ENCODE data around the gene TDRD7.

TDRD7 gene

DNA sequence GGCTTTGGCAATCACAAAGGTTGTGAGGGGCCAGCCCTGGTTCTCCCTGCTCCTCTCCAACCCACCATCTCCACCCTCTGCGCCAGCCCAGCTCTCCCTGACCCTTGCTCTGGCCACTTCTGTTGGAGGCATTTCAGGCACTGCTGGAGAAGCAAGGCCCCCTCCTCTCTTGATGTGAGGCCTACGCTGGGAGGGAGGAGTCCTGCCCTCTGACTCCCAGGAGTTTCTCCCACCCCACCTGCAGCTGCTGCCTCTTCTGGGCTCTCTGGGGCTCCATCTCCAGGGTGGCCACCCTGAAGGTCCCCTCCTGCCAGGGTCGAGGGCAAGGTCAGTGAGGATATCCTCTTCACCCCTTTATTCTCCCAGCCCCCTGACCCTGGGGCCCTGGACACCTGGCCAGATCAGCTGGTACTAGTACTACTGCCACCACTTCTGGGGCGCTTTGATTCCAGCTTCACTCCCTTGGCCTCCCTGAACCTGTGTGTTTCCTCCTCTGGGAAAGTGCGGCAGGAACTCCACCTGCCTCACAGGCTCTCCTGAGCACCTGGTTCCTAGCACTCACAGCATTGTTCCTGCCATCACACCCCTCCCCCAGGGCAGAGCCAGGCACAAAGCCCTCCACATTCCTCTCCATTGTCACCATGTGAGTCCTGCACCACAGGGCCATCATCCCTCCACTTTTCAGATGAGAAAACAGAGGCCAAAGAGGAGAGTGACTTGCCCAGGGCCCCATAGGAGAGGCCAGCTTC, 23.8 kb upstream of the TDRD7 start:
- DNase-seq (ENCODE audit: low read depth in 2 of 2), result no peak

DNA sequence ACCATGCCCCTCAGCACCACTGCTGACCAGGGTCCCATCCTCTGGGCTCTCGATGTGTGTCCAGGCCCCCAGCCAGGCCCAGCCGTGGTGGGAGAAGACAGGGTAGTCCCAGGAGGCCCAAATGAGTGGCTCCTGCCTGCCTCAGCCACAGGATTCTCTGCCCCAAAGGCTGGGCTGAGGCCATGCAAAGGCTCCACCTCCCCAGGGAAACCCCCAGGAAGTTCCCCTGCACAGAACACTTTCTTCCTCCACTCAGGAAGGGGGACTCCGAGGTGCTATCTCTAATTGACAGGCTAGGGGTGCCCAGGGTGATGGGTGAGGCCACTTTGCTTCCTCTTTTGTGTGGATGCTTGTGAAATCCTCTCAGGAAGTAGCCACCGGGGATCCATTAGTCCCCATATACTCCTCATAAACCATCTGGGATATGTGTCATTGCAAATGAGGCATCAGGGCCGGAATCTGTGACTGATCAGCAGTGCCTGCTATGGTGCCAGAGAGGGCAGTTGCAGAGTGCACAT, 23.1 kb upstream of the TDRD7 start:
- DNase-seq (ENCODE audit: low read depth in 2 of 2), result no peak

DNA sequence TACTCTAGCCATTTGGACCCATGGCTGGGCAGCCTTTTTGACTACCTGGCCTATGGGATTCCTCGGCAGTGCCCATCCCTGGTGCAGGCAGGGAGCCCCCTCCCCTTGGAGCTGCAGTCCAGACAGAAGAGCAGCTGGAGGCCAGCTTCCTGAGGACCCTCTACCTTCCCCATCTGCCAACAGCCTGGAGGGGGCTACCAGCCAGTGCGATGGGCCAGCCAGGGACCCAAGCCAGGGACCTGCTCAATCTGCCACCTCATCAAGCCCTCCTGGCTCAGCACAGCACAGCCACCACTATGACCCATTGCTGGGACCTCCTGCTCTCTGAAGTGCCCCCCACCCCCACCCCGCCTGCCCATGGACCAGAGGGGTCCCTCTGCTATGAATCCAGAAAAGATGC, 22.6 kb upstream of the TDRD7 start:
- no peak for DNase-seq (ENCODE audit: low read depth in 2 of 2)

DNA sequence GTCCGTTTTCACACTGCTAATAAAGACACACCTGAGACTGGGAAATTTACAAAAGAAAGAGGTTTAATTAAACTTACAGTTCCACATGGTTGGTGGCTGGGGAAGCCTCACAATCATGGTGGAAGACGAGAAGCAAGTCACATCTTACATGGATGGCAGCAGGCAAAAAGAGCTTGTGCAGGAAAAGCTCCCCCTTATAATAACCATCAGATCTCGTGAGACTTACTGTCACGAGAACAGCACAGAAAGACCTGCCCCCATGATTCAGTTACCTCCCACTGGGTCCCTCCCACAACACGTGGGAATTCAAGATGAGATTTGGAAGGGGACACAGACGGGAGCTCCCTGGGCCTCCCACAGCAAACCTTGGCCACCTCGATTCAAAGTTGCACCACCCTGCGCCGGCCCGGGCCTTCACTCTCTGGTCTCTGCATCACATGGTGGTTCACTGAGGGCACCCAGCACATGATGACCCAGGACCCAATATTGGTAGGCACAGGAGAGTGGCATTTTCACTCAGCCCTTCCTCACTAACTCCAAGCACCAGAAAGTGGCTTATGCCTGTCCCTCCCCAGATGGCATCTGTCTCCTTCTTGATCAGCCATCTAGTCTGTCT, 21.0 kb upstream of the TDRD7 start:
- no peak for DNase-seq (ENCODE audit: low read depth in 2 of 2)

DNA sequence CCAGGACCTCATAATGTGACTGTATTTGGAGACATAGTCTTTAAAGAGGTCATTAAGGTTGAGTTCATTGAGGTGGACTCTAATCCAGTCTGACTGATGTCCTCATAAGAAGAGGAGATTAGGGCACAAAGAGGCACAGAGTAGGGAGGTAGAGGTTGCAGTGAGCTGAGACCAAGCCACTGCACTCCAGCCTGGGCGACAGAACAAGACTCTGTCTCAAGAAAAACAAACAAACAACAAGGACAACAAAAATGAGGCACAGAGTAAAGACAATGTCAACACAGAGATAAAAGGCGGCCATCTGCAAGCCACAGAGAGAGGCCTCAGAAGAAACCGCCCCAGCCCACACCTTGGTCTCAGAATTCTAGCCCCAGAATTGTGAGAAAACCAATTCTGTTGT, 17.0 kb upstream of the TDRD7 start:
- DNase-seq (ENCODE audit: low read depth in 2 of 2), result no peak

DNA sequence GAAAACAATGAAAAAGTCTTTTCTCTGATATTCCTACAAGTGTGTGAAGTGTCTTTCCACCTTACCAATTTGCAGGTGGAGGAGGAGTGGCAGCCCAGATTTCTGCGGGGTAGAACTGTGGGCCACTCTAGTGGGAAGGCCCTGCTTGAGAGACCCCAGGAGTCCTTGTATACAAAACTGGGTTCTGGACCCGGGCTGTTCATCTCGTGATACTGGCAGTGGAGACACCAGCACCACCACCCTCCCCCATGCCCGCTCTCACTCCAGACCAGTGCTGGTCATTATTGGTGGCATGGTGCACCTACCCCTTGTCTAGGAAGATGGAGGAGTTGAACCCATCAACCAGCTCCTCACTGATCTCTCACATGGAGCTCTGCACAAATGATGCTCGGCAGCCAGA, 16.2 kb upstream of the TDRD7 start:
- DNase-seq (ENCODE audit: low read depth in 2 of 2), result no peak

DNA sequence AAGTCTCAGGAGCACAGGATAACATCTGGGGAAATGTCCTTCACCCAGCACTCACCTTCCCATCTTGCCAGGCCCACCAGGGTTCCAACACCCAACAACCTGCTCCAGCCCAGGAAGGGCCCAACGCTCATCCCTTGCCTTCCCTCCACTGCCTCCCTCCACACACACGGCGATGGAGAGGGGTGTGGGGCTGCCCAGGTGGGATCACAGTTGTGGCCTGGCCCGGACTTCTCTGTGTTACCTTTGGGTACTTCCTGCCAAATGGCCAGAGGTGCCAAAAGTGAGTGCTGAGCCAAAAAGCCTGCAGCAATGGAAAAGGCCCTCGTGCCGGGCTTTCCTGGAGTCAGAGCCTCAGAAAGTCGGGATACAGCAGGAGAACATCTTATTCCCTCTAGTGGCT, 15.6 kb upstream of the TDRD7 start:
- no peak for DNase-seq (ENCODE audit: low read depth in 2 of 2)

DNA sequence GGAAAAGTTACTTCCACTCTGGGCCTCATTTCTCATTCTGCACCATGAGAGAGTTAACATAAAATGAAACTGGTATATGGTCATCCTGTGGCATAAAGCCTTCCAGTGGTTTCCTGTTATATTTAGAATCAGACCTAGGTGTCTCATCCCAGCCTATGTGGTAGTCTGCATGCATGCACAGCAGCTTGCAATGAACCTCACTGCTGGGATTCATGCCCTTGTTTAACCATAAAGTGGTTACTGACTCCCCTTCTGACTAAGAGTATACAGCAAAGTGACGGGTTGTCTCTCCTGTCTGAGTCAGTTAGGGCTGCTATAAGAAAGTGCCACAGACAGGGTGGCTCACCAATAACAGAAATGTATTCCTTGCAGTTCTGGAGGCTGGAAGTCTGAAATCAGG, 14.7 kb upstream of the TDRD7 start:
- peak in 1 of 2 donors; percentile 41 for DNase-seq (ENCODE audit: low read depth in 2 of 2)

DNA sequence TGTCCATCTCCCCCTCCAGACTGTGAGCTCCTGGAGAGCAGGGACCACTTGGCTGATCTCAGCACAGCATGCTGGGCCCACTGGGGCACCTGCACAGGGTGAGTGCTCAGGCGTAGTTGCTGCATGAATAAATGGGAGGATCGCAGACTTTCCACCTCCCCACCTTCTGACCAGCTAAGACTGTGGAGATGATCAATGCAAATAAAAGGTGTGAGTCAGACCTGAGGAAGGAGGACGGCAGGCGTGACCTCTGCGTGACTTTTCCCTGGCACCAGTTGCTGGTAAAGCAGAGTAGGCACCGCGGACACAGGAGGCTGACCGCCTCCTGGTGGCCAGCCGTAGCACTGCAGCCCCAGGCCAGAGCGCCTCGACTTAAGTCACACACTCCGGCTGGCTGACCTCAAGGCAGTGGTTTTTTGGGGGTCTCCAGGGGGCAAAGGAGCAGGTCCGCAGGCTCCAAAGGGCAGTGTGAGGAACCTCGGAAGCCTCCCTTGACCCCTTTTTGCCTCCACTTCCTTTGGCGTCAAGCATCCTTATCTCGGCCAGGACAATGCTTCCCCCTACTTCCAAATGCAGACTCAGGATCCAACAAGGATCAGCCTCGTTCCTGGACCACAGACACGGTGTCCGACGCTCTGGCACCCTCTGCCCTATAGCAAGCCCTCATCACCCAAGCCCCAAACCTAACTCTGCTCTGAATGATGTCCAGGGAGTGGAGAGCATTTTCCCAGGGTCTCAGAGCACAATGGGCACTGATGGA, 12.7 kb upstream of the TDRD7 start:
- peak; percentile 59 to 65 for DNase-seq (ENCODE audit: low read depth in 2 of 2)

DNA sequence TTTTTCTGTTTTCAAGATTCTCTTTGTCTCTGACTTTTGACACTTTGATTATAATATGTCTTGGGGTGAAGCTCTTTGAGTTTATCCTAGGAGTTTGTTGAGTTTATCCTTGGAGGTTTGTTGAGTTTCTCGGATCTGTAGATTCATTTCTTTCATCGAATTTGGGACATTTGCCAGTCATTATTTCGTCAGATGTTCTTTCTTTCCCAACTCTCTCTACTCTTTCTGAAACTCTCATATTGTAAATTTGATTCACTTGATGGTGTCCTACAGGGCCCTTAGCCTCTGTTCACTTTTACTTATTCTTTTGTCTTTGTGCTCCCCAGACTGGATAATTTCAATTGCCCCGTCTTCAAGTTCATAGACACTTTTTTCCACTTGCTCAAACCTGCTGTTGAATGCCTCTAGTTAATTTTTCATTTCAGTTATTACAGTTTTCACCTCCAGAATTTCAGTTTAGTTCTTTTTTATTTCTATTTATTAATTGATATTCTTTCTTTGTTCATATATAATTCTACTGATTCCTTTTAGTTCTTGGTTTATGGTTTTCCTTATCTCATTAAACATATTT, 8.1 kb upstream of the TDRD7 start:
- DNase-seq (ENCODE audit: low read depth in 2 of 2), result no peak

DNA sequence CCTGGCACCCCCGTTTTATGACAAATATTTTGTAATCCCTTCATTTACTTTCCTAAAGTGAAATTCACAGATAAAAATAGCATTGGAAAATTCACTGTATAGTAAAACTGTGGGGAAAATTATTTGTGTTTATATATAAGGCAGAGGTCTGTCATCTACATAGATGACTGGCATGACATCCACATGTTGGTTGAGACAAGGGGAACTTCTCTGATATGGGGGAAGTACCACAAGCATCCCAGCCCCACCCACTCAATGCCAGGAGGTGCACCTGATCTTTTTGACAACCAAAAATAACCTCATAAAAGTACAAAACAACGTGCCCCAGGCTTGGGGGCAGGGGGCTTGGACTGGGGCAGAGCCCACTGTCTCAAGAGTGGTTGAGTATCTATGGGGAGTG, 6.3 kb upstream of the TDRD7 start:
- no peak for DNase-seq (ENCODE audit: low read depth in 2 of 2)

DNA sequence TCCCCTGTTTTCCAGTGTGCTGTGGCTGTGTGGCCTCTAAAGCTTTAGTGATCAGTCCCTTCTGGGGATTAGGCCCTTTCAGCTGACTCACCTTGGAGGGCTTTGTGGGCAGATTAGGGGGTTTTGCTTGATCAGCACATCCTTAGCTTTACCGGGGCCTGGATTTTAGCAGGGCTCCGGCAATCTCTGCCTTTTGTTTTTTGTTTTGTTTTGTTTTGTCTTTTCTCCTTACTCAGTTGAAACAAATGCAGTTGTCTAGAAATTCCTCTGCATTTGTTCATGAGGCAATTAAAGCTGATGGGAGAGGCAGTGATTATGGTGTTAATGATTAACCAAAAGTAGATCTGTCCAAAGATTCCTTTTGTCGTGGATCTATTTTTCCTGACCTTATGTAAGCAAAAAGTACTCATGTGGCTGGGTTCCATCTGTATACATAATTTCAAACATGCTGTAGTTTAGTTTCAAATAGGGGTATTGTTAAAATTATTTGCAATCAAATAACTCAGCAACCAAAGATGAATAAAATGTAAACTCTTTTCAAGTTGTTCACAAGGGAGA, 5.2 kb upstream of the TDRD7 start:
- DNase-seq (ENCODE audit: low read depth in 2 of 2), result no peak

DNA sequence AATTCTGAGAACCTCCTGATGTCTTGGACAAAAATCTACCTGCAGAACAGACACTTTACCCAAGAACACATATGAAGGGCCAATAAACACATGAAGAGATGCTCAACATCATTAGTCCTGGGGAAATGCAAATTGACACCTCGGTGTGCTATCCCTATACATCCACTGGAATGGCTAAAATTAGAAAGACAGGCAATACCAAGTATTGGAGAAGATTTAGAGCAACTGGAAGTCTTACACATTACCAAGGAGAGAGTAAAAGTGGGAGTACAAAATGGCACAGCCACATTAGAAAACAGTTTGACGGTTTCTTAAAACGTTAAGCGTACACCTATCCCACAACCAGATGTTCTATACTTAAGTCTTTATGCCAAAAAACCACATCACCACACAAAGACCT, 3.3 kb upstream of the TDRD7 start:
- no peak for DNase-seq (ENCODE audit: low read depth in 2 of 2)

DNA sequence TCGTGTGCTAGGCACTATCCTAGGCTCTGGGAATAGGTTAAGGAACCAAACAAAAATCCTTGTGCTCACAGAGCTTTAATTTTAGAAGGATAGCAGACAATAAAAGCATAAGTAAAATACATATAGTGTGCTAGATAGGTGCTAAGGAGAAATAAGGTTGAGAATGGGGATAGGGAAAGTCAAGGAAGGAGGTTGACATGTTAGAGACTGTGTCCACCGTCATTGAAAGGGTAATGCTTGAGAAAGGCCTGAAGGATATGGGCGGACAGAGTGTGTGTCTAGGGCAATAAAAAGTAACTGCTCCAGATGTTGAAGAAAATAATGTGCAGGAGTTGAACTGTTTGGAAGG, 482 bp upstream of the TDRD7 start:
- DNase-seq (ENCODE audit: low read depth in 2 of 2), result no peak

DNA sequence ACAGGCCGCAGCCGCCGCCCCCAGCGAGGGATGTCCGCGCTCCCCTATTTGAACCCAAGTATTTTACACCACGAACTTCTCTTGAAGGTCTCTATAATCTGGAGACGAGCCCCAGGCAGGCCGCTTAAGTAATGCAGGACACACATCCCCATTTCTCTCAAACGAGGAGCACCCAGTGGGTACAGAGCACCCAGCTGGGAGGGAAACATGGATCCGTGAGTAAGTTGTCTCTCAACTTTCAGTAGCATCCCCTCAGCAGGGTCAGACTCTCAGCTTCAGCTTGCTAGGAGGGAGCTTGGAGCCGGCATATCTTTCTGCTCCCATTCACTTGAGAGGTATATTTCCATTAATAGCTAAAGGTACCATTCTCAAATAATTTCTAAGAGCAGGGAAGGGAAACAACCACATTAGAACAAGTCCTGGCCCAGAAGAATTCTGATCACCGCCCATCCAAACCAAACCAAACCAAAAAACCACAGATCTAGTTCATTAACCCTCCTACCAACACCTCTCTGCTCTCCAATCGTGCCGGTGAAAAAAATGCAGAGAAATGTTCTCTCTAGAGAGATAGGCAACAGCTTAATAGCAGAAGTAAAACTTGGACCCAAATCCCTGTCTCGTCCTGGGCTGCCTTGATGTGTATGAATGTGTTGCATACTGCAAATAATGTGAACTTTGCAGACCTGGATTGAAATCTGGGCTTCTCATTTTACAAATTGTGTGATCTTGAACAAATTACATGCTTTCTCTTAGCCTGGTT, 910 bp downstream of the TDRD7 start:
- no peak for DNase-seq (ENCODE audit: low read depth in 2 of 2)

DNA sequence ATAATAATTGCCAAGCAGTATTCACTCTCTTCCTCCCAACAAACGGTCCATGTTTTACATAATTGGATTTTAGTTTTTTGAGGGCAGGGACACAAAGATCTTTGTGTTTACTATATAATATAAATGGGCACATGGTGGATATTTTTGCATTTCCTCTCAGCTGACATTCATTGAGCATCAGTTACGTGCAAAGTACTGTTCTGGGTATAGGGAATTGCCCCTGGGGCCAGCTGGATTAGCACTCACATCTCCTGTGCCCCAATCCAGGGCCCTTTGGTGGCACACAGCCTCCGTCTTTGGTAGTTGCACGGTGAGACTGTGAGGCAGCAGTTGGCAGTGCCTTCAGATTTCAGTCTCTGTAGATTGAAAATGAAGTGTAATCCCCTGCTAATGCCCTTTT, 1.6 kb downstream of the TDRD7 start:
- no peak for DNase-seq (ENCODE audit: low read depth in 2 of 2)

DNA sequence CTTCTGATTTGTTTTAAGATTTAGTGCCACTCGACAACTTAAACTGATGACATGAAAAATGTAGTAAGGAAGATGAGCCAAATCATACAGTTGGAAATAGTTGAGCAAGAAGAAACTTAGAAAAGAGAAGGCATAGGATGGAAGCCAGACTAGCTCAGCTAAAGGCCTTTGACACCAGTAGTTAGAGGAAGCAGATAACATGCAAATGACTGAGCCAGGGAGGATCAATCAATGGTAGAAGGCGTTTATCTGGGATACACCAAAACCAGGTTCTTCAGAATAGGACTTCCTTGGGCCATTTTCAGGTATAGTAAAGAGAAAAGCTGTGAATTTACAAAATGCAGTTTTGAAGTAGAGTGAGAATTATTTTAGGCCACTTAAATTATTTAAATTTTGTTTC, 3.2 kb downstream of the TDRD7 start:
- DNase-seq (ENCODE audit: low read depth in 2 of 2), result no peak

DNA sequence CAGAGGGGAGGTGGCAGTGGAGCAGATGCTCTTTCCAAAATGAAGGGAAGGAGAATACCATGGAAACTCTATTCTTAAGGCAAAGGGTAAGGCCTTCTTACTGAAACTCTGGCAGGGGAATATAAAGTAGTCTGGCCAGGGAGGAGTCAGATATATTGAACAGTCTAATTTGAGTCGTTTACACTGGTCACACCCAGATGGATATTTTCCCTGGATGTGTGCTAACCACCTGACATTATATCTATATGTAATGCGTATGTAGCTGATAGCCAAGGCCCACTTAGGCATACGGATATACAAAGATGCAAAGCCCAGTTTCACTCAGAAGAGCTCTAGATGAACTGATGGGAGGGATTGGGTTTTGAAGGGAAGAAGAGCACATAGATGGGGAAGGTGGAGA, 7.0 kb downstream of the TDRD7 start:
- DNase-seq (ENCODE audit: low read depth in 2 of 2), result no peak

DNA sequence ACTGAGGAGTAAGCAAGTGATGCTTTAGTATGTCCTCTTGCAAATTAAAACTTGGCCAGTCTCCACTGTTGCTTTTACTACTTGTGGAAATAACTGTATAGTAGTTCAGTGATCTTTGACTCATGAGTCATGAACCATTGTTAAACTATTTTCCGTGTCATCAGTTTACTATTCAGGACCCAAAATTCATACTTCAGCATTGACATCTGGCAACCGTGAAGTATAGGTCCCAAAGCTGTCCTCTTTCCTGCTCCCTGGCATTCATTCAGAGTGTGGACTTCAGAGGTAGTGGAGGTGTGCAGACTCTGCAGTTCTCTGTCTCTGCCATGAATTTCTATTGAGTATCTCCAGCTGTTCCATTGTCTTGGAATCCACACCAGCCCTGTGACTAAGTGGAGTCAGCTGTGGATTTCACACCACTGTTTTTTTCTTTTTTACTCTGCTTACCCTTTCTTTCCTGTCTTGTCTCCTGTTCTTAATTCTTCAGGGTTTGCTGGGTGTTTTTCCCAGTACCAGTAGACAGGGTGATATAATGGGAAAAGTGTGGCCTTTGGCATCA, 7.5 kb downstream of the TDRD7 start:
- DNase-seq (ENCODE audit: low read depth in 2 of 2), result no peak

DNA sequence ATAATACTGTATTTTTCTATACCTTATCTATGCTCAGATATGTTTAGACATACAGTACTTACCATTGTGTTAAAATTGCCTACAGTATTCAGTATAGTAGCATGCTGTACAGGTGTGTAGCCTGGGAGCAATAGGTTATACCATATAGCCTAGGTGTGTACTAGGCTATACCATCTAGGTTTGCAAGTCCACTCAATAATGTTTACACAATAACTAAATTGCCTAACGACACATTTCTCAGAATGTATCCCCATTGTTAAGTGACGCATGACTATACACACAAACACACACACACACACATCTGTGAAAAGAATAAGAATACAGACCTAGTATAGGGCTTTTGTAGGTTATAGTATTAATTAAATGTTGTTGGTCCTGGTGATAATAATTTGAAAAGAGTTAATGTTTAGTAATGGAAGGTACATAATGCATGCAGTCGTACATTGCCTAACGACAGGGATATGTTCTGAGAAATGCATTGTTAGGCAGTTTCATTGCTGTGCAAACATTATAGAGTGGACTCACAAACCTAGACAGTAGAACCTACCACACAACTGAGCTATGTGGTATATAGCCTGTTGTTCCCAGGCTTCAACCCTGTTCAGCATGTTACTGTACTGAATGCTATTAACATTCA, 13.6 kb downstream of the TDRD7 start:
- no peak for DNase-seq (ENCODE audit: low read depth in 2 of 2)

DNA sequence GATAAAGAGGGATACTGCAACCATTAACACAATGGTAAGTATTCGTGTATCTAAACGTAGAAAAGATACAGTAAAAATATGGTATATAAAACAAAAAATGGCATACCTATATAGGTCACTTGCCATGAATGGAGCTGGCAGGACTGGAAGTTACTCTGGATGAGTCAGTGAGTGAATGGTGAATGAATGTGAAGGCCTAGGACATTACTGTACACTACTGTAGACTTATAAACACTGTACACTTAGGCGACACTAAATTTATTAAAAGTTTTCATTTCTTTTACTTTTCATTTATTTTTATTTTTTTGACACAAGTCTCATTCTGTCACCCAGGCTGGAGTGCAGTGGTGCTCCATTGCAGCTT, 14.1 kb downstream of the TDRD7 start:
- no peak for DNase-seq (ENCODE audit: low read depth in 2 of 2)

Measured in stimulated activated CD4-positive, alpha-beta T cell treated with anti-CD3 and anti-CD28 coated beads, Interleukin-15, amount 100 ng/mL, for 48 hours (primary cell).